HepG2 (cell line): ENCODE measurements around the gene HMGB2. TPM values are rescaled to one million over a fixed set of nuclear protein-coding genes. Genes with fewer than 3 reads are reported as not detected.

ENCODE experiments used
- ATAD3A ChIP-seq: sonication (generic); formaldehyde crosslinking; IDR thresholded peaks from 2 replicates; pipeline ENCODE4 v1.4.0; 2020; ENCODE audit warnings: missing genetic modification reagents
- CBFB ChIP-seq: sonication (generic); formaldehyde crosslinking; IDR thresholded peaks from 2 replicates; pipeline ENCODE4 v1.4.0; 2020; ENCODE audit warnings: missing genetic modification reagents
- HNRNPUL1 ChIP-seq: fragments of 200-400 bp; formaldehyde crosslinking; IDR thresholded peaks from 2 replicates; pipeline ENCODE4 v1.6.1; 2017; ENCODE audit warnings: low read depth, mild to moderate bottlenecking, low read length, moderate library complexity
- KDM4B ChIP-seq: sonication (generic); formaldehyde crosslinking; IDR thresholded peaks from 2 replicates; pipeline ENCODE4 v1.4.0; 2020; ENCODE audit warnings: missing genetic modification reagents
- MYC ChIP-seq: sonication (generic); formaldehyde crosslinking; IDR thresholded peaks from 2 replicates; pipeline ENCODE4 v1.9.0; 2021; ENCODE audit warnings: missing genetic modification reagents, borderline replicate concordance
- SAFB2 ChIP-seq: sonication (generic); formaldehyde crosslinking; IDR thresholded peaks from 2 replicates; pipeline ENCODE4 v1.5.1; 2020; ENCODE audit warnings: missing genetic modification reagents, low read depth, mild to moderate bottlenecking, borderline replicate concordance
- SNAPC2 ChIP-seq: sonication (generic); formaldehyde crosslinking; IDR thresholded peaks from 2 replicates; pipeline ENCODE4 v1.8.1; 2022; ENCODE audit warnings: mild to moderate bottlenecking, missing genetic modification reagents
- SOX6 ChIP-seq, 2 experiments: fragments of 450-650 bp in 1 of 2; sonication (generic) in 1 of 2; formaldehyde crosslinking in 1 of 2; IDR thresholded peaks; 2 replicates each; pipeline versions ENCODE4 v1.4.0 to v1.6.1; 2017 to 2020; ENCODE audit warnings: antibody characterized with exemption in 1 of 2, mild to moderate bottlenecking in 1 of 2, missing genetic modification reagents in 1 of 2
- ZBTB38 ChIP-seq: sonication (generic); formaldehyde crosslinking; IDR thresholded peaks from 2 replicates; pipeline ENCODE4 v1.5.1; 2020; ENCODE audit warnings: mild to moderate bottlenecking, missing genetic modification reagents
- ZBTB4 ChIP-seq: sonication (generic); formaldehyde crosslinking; IDR thresholded peaks from 2 replicates; pipeline ENCODE4 v1.4.0; 2020; ENCODE audit warnings: missing genetic modification reagents, mild to moderate bottlenecking, borderline replicate concordance
- ZBTB44 ChIP-seq: sonication (generic); formaldehyde crosslinking; IDR thresholded peaks from 2 replicates; pipeline ENCODE4 v1.4.0; 2020; ENCODE audit warnings: missing genetic modification reagents
- ZGPAT ChIP-seq: IDR thresholded peaks from 2 replicates; pipeline ENCODE4 v1.6.1; 2016; ENCODE audit warnings: mild to moderate bottlenecking
- ZMAT3 ChIP-seq: sonication (generic); formaldehyde crosslinking; conservative IDR thresholded peaks from 2 replicates; pipeline ENCODE4 v1.7.0; 2021; ENCODE audit warnings: missing genetic modification reagents
- ZNF180 ChIP-seq: sonication (generic); formaldehyde crosslinking; IDR thresholded peaks from 2 replicates; pipeline ENCODE4 v1.4.0; 2020; ENCODE audit warnings: low read depth, missing genetic modification reagents, borderline replicate concordance
- ZNF253 ChIP-seq: sonication (generic); formaldehyde crosslinking; IDR thresholded peaks from 2 replicates; pipeline ENCODE4 v1.8.0; 2022; ENCODE audit warnings: mild to moderate bottlenecking, missing genetic modification reagents, borderline replicate concordance
- ZNF468 ChIP-seq: sonication (generic); formaldehyde crosslinking; IDR thresholded peaks from 2 replicates; pipeline ENCODE4 v1.8.0; 2022; ENCODE audit warnings: mild to moderate bottlenecking, moderate library complexity, missing genetic modification reagents
- ZNF557 ChIP-seq: sonication (generic); formaldehyde crosslinking; IDR thresholded peaks from 2 replicates; pipeline ENCODE4 v1.4.0; 2020; ENCODE audit warnings: missing genetic modification reagents
- ZNF746 ChIP-seq: sonication (generic); formaldehyde crosslinking; IDR thresholded peaks from 2 replicates; pipeline ENCODE4 v1.8.0; 2022; ENCODE audit warnings: mild to moderate bottlenecking, missing genetic modification reagents
- ZNF766 ChIP-seq: sonication (generic); formaldehyde crosslinking; IDR thresholded peaks from 2 replicates; pipeline ENCODE4 v1.5.0; 2020; ENCODE audit warnings: missing genetic modification reagents, borderline replicate concordance
- ZNF773 ChIP-seq: sonication (generic); formaldehyde crosslinking; IDR thresholded peaks from 2 replicates; pipeline ENCODE4 v1.4.0; 2020; ENCODE audit warnings: missing genetic modification reagents, borderline replicate concordance
- ZNF83 ChIP-seq: sonication (generic); formaldehyde crosslinking; IDR thresholded peaks from 2 replicates; pipeline ENCODE4 v1.4.0; 2020; ENCODE audit warnings: missing genetic modification reagents, mild to moderate bottlenecking, borderline replicate concordance
- polyA plus RNA-seq, 8 experiments: library from polyadenylated mRNA; depleted of rRNA in 3 of 8; stranded (reverse) in 7 of 8; unstranded in 1 of 8; fragments of >200 nt; fragmentation: Illumina TruSeq in 4 of 8; extraction: Trizol in 4 of 8; gene quantifications; 2 replicates each; pipeline versions ENCODE4 v1.2.1 to v1.2.3, GENCODE V29; 2011 to 2016; ENCODE audit warnings: low read depth in 4 of 8, missing spikeins in 1 of 8, mixed read lengths in 1 of 8; ENCODE audit not compliant: insufficient read depth in 1 of 8
- total RNA-seq, 5 experiments: library from RNA; depleted of rRNA; stranded (reverse); fragments of >200 nt; fragmentation: Illumina TruSeq; extraction: Trizol; gene quantifications; 2 replicates each; pipeline ENCODE4 v1.2.3, GENCODE V29; 2016; ENCODE audit warnings: low read depth in 1 of 5

The HMGB2 gene
- total and polyA plus RNA-seq, 2 of the 13 experiments (the other 11 are each of a cell fraction or from before 2014, with no cell fraction given) = 90.5 to 332 TPM

- TF ChIP-seq HNRNPUL1 (no peak), ATAD3A (CRISPR knock-in tag) (0 out of 2 replicates have a peak, but pooled peaks have one; percentile 46), ZMAT3 (0 out of 2 replicates have a peak, but pooled peaks have one; percentile 41), ZNF180 (CRISPR knock-in tag) (no peak), ZBTB44 (peak; percentile 37; the same call in 1 of the 2 replicates), ZNF557 (CRISPR knock-in tag) (no peak; the same call in 1 of the 2 replicates), ZNF773 (CRISPR knock-in tag) (no peak), SOX6 (IDR thresholded peaks at IDR 0.05) (no peak), SOX6 (CRISPR knock-in tag; IDR thresholded peaks at IDR 0.05) (peak; percentile 24; the same call in 1 of the 2 replicates), ZGPAT (CRISPR knock-in tag) (peak; percentile 87), ZNF468 (CRISPR knock-in tag) (peak; percentile 89; the same call in 1 of the 2 replicates), ZBTB38 (CRISPR knock-in tag) (0 out of 2 replicates have a peak, but pooled peaks have one; percentile 41), ZBTB4 (CRISPR knock-in tag) (no peak), CBFB (peak; percentile 44; the same call in 1 of the 2 replicates), SNAPC2 (peak; percentile 99), ZNF766 (CRISPR knock-in tag) (peak; percentile 53; the same call in 1 of the 2 replicates), ZNF83 (peak; percentile 86; the same call in 1 of the 2 replicates), KDM4B (no peak; the same call in 1 of the 2 replicates), MYC (peak; percentile 32; the same call in 1 of the 2 replicates), ZNF746 (peak; percentile 78; the same call in 1 of the 2 replicates), ZNF253 (CRISPR knock-in tag) (peak; percentile 74; the same call in 1 of the 2 replicates), SAFB2 (CRISPR knock-in tag) (peak; percentile 78; the same call in 1 of the 2 replicates)
These were observed at the start of gene HMGB2 (continued) for GRCh38 chr4:173334085-173334890.
